Mesothelial cell of epicardium (in vitro differentiated cells): ENCODE measurements around the gene SLC13A5. TPM values are rescaled to one million over a fixed set of nuclear protein-coding genes. Genes with fewer than 3 reads are reported as not detected.

Source experiments
- DNase-seq, 2 experiments: peaks; one replicate each; pipeline ENCODE4 v3.0.0; 2021; ENCODE audit warnings: low spot score in 2 of 2; ENCODE audit not compliant: unreplicated experiment in 2 of 2
- H3K27ac Mint-ChIP-seq: 2 replicates; pipeline ENCODE4 v1.8.0; 2021; ENCODE audit warnings: mixed read lengths
- H3K27me3 Mint-ChIP-seq: 2 replicates; pipeline ENCODE4 v1.8.0; 2021; ENCODE audit warnings: low read depth, mixed read lengths
- H3K36me3 Mint-ChIP-seq: 2 replicates; pipeline ENCODE4 v1.8.0; 2021; ENCODE audit warnings: mixed read lengths
- H3K4me1 Mint-ChIP-seq: 2 replicates; pipeline ENCODE4 v1.8.0; 2021; ENCODE audit warnings: mixed read lengths
- H3K4me3 Mint-ChIP-seq: 2 replicates; pipeline ENCODE4 v1.8.0; 2021; ENCODE audit warnings: mild to moderate bottlenecking, moderate library complexity, mixed read lengths
- H3K9me3 Mint-ChIP-seq: 2 replicates; pipeline ENCODE4 v1.8.0; 2021; ENCODE audit warnings: mixed read lengths
- CTCF ChIP-seq: fragments of 200-600 bp; sonication (generic); IDR thresholded peaks from one replicate; pipeline ENCODE4 v1.5.0; 2021; ENCODE audit warnings: antibody characterized with exemption; ENCODE audit not compliant: unreplicated experiment
- total RNA-seq: library from RNA; stranded (reverse); gene quantifications from 3 replicates; pipeline ENCODE4 v1.2.1, GENCODE V29; 2021

SLC13A5 gene
- total RNA-seq, 1 donor from 2014 or later = 0.18 TPM

- Mint-ChIP-seq H3K9me3 (no peaks in the 10 kb centered on the region), H3K4me1 (no peaks in the 10 kb centered on the region), H3K27me3 (peaks cover 30% of the 10 kb centered on the region), H3K27ac (no peak overlapping the region), H3K36me3 (no peaks in the 10 kb centered on the region), H3K4me3 (no peak overlapping the region)
- TF ChIP-seq CTCF = no peak
- no peak for DNase-seq
These were observed 43.5 kb downstream of the SLC13A5 start for GRCh38 chr17:6669479-6670212.

DNA sequence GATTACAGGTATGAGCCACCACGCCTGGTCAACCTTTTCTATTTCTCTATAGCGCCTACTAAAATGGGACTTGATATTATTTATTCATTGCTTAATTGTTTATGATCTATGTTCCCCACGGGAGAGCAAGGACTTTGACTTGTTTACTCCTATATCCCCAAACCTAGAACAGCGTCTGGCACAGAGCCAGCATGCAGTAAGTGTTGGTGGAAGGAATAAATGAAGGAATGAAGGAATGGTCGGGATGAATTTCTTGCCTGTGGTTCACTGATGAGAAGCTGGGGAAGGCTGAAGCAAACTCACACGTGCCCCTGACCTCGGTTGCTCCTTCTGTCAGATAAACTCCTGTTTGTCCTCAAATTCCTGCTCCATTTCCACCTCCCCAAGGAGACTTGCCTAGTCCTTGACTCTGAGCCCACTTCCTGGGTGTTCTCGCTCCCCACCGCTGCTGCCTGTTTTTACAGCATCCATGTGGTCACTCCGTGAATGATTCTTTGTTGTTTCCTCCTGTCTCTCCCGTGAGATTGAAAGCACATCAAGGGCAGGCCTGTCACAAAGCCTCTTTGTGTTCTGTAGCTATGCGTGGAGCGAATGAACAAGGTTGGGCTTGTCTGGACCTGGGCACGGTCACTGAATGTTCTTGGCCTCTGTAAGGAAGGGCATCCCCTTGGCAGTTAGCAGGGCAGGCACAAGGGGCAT is 44.3 kb downstream of the SLC13A5 start:
- DNase-seq = no peak
- H3K9me3 Mint-ChIP-seq = no peaks in the 10 kb centered on the region
- peaks cover 34% of the 10 kb centered on the region for H3K27me3 Mint-ChIP-seq
- no peak for TF ChIP-seq CTCF
- no peaks in the 10 kb centered on the region for H3K4me1 Mint-ChIP-seq
- H3K4me3 Mint-ChIP-seq = no peak overlapping the region
- no peak overlapping the region for H3K27ac Mint-ChIP-seq
- no peaks in the 10 kb centered on the region for H3K36me3 Mint-ChIP-seq

GRCh38 chr17:6668219-6668618 is 45.0 kb downstream of the SLC13A5 start:
- Mint-ChIP-seq H3K36me3 (no peaks in the 10 kb centered on the region), H3K27me3 (peaks cover 38% of the 10 kb centered on the region), H3K4me1 (no peaks in the 10 kb centered on the region), H3K27ac (no peak overlapping the region), H3K4me3 (no peak overlapping the region), H3K9me3 (no peaks in the 10 kb centered on the region)
- no peak for DNase-seq
- no peak for TF ChIP-seq CTCF

GRCh38 chr17:6667516-6667915 is 45.7 kb downstream of the SLC13A5 start:
- Mint-ChIP-seq H3K27me3 (peaks cover 43% of the 10 kb centered on the region), H3K4me3 (no peak overlapping the region), H3K36me3 (no peaks in the 10 kb centered on the region), H3K9me3 (no peaks in the 10 kb centered on the region), H3K4me1 (no peaks in the 10 kb centered on the region), H3K27ac (no peak overlapping the region)
- TF ChIP-seq CTCF = no peak
- DNase-seq = no peak

- no peak overlapping the region for H3K4me3 Mint-ChIP-seq
- H3K27ac Mint-ChIP-seq = no peak overlapping the region
- no peaks in the 10 kb centered on the region for H3K36me3 Mint-ChIP-seq
- H3K9me3 Mint-ChIP-seq = no peaks in the 10 kb centered on the region
- TF ChIP-seq CTCF = no peak
- DNase-seq = no peak
- H3K27me3 Mint-ChIP-seq = peaks cover 51% of the 10 kb centered on the region
- no peaks in the 10 kb centered on the region for H3K4me1 Mint-ChIP-seq
These were observed 46.6 kb downstream of the SLC13A5 start for GRCh38 chr17:6666557-6666956.
